ENCODE results near the gene FAM83F. TPM values are rescaled to one million over a fixed set of nuclear protein-coding genes. Genes with fewer than 3 reads are reported as not detected.
"Not testable (repeated sequence)": the region's sequence is repeated elsewhere in the genome, so short reads cannot be mapped to it uniquely, and the experiment has no call there.

The FAM83F gene
- total RNA-seq, 1 donor from 2014 or later = 1.4 TPM

DNA sequence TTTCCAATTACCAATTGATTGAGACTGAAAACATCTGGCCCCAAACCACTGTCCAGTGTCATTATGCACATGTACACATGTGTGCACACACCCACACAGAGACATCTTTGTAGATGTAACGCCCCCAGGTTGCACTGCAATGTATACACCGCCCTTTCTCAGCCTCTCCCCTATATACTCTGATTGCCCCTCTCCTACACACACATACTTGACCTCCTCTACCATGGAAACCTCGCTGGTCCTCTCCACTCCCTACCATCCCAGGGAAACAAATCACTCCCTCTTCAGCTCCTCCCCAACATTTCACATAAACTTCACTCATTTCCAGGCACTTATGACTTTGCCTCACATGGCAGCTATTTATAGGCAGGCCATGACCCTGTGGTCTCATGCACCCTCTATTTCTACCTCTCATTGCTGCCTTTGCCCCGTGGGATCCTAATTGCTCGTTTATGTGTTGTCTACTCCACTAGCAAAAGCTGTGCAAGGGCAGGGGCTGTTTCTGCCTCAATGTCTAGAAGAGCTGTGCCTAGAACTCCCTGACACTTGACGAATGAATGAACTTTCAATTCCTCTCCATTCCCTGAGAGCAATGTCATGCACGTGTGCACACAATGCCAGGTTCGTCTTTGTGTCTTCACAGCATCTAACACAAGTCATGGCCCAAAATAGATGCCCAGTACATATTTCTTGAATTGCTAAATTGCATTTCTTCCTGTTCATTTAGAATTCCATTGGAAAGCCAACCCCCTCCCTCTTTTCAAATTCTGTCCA is 44.6 kb upstream of the FAM83F start:
- Histone ChIP-seq H3K27ac (no peak overlapping the region), H3K4me1 (peaks cover 11% of the 10 kb centered on the region), H3K36me3 (no peaks in the 10 kb centered on the region), H3K4me3 (no peak overlapping the region), H3K9me3 (no peaks in the 10 kb centered on the region), H3K27me3 (ENCODE audit: low read depth) (peaks cover 4% of the 10 kb centered on the region)
- TF ChIP-seq, protein P1, sequence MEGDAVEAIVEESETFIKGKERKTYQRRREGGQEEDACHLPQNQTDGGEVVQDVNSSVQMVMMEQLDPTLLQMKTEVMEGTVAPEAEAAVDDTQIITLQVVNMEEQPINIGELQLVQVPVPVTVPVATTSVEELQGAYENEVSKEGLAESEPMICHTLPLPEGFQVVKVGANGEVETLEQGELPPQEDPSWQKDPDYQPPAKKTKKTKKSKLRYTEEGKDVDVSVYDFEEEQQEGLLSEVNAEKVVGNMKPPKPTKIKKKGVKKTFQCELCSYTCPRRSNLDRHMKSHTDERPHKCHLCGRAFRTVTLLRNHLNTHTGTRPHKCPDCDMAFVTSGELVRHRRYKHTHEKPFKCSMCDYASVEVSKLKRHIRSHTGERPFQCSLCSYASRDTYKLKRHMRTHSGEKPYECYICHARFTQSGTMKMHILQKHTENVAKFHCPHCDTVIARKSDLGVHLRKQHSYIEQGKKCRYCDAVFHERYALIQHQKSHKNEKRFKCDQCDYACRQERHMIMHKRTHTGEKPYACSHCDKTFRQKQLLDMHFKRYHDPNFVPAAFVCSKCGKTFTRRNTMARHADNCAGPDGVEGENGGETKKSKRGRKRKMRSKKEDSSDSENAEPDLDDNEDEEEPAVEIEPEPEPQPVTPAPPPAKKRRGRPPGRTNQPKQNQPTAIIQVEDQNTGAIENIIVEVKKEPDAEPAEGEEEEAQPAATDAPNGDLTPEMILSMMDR (IDR thresholded peaks at IDR 0.05) = no peak
- DNase-seq (no peak), ATAC-seq (no peak)
- intact Hi-C loops (cut with DNase I) = no loop called here

DNA sequence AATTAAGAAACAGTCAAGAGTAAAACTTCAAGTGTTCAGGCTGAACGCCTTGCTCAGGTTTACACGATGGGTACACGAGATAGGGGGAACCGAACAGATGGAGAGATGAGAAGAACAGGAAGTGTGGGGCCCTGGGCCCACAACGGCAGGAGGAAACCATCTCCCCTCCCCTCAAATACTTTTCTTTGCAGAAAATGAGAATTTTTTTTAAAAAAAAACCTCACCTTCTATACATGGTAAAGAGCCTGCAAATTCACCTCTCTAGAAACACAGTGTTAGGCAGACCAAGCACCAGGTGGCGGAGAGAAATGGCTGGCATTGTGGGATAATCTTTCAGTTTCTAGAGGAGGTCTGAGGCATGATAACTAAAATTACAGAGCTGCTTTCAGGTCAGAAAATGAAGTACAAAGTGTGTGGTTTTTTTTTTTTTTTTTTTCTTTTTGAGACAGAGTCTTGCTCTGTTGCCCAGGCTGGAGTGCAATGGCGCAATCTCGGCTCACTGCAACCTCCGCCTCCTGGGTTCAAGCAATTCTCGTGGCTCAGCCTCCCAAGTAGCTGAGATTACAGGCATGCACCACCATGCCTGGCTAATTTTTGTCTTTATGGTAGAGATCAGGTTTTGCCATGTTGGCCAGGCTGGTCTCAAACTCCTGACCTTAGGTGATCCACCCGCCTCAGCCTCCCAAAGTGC is 43.0 kb upstream of the FAM83F start:
- DNase-seq; intact Hi-C loops (cut with DNase I); H3K9me3 ChIP-seq; H3K36me3 ChIP-seq; ATAC-seq; H3K27ac ChIP-seq; H3K27me3 ChIP-seq (ENCODE audit: low read depth); H3K4me3 ChIP-seq: not testable (repeated sequence)
- H3K4me1 ChIP-seq = peaks cover 12% of the 10 kb centered on the region

DNA sequence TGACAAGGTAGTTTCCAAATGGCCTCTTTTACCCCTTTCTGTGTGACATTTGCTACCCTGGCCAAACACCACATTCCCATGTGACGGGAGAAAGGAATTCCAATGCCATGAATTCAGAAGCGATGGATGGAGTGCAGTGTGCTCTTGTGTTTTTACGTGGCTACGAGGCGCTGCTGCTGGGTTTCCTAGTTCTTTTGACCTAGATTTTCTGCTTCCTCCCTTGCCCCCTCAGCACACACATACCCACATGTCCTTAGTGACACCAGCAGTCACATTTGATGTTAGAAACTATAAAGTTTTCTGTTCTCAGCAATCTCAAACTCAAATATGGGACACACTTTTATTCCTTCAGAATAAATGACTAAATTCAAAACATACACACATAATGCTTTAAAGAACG is 42.4 kb upstream of the FAM83F start:
- Histone ChIP-seq H3K27me3 (ENCODE audit: low read depth) (no peaks in the 10 kb centered on the region), H3K9me3 (no peaks in the 10 kb centered on the region), H3K27ac (no peak overlapping the region), H3K4me1 (peaks cover 6% of the 10 kb centered on the region), H3K36me3 (no peaks in the 10 kb centered on the region), H3K4me3 (no peak overlapping the region)
- ATAC-seq (no peak), DNase-seq (no peak)
- intact Hi-C loops (cut with DNase I) = no loop called here
- TF ChIP-seq, protein P1 (IDR thresholded peaks at IDR 0.05) = no peak

DNA sequence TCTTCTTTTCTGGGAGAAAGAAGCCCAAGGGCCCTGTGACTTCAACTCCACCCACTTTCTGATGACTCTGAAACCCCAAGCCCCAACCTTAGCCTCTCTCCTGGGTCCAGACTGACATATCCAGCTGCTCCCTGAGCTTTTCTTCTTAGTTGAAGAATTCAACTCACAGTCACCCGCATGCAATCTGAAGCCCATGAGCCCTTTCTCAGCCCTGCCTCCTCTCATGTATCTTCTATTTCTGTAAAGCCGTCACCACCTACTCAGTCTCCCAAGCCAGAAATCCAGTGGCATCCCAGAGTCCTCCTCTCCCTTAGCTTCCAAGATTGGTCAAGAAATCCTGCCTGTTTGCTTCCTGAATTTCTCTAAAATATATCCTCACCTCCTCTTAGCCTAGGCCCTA is 41.7 kb upstream of the FAM83F start:
- TF ChIP-seq, protein P1 (IDR thresholded peaks at IDR 0.05) = no peak
- DNase-seq = no peak
- Histone ChIP-seq H3K4me3 (no peak overlapping the region), H3K36me3 (no peaks in the 10 kb centered on the region), H3K27me3 (ENCODE audit: low read depth) (peaks cover 6% of the 10 kb centered on the region), H3K4me1 (peaks cover 3% of the 10 kb centered on the region), H3K9me3 (no peaks in the 10 kb centered on the region), H3K27ac (no peak overlapping the region)
- intact Hi-C loops (cut with DNase I) = no loop called here
- no peak for ATAC-seq

DNA sequence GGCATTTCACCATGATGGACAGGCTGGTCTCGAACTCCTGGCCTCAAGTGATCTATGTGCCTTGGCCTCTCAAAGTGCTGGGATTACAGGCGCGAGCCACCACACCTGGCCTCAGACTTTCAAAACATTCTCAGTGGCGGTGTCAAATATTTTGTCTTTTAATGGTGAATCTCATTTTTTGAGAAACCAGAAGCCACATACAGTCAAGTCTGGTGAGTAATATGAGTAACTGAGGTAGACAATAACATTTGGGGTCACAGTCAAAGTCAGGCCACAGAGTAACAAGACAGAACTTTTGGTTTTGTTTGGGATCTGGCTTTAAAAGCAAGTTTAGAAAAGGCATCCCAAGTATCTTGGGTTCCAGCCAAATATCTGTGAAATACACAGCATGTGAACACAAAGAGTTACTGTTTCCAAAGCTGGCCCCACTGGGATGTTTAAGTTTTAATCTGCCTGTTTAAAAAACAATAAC is 40.1 kb upstream of the FAM83F start:
- Histone ChIP-seq H3K4me3 (no peak overlapping the region), H3K4me1 (peaks cover 9% of the 10 kb centered on the region), H3K27ac (no peak overlapping the region), H3K36me3 (no peaks in the 10 kb centered on the region), H3K27me3 (ENCODE audit: low read depth) (peaks cover 15% of the 10 kb centered on the region), H3K9me3 (no peaks in the 10 kb centered on the region)
- intact Hi-C loops (cut with DNase I) = no loop called here
- TF ChIP-seq, protein P1 (IDR thresholded peaks at IDR 0.05) = no peak
- DNase-seq (no peak), ATAC-seq (no peak)

DNA sequence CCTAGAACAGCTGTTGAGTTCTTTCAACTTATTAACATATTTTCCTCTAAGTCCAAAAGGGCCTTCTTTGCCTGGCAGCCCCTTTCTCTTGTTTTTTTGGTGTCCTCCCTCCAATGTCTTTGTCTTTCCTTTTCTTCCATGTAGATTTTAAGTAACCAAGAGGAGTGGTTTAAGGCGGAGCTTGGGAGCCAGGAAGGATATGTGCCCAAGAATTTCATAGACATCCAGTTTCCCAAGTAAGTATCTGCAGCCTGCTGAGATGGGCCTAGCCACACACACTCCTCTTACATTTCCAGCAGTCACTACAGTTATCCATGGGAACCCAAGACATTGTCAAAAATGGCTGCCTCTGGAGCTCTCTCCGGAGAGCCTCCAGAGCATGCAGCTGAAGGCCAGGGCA is 39.1 kb upstream of the FAM83F start:
- peaks cover 15% of the 10 kb centered on the region for H3K27me3 ChIP-seq (ENCODE audit: low read depth)
- ATAC-seq = no peak
- intact Hi-C loops (cut with DNase I) = no loop called here
- H3K36me3 ChIP-seq = no peaks in the 10 kb centered on the region
- H3K4me3 ChIP-seq = no peak overlapping the region
- H3K9me3 ChIP-seq = no peaks in the 10 kb centered on the region
- no peak for DNase-seq
- TF ChIP-seq, protein P1 (IDR thresholded peaks at IDR 0.05) = no peak
- H3K27ac ChIP-seq = no peak overlapping the region
- peaks cover 11% of the 10 kb centered on the region for H3K4me1 ChIP-seq
